Cerebellar cortex (tissue), 1 donor: ENCODE measurements around the gene LYST.
A peak's percentile ranks its signal among the peaks of the same experiment; 100 is the strongest.
"Not testable (repeated sequence)": the region's sequence is repeated elsewhere in the genome, so short reads cannot be mapped to it uniquely, and the experiment has no call there.

Source experiments
- DNase-seq: peaks from one replicate; pipeline ENCODE4 v3.0.0-alpha.2; 2015; ENCODE audit warnings: low spot score

LYST gene, protein sequence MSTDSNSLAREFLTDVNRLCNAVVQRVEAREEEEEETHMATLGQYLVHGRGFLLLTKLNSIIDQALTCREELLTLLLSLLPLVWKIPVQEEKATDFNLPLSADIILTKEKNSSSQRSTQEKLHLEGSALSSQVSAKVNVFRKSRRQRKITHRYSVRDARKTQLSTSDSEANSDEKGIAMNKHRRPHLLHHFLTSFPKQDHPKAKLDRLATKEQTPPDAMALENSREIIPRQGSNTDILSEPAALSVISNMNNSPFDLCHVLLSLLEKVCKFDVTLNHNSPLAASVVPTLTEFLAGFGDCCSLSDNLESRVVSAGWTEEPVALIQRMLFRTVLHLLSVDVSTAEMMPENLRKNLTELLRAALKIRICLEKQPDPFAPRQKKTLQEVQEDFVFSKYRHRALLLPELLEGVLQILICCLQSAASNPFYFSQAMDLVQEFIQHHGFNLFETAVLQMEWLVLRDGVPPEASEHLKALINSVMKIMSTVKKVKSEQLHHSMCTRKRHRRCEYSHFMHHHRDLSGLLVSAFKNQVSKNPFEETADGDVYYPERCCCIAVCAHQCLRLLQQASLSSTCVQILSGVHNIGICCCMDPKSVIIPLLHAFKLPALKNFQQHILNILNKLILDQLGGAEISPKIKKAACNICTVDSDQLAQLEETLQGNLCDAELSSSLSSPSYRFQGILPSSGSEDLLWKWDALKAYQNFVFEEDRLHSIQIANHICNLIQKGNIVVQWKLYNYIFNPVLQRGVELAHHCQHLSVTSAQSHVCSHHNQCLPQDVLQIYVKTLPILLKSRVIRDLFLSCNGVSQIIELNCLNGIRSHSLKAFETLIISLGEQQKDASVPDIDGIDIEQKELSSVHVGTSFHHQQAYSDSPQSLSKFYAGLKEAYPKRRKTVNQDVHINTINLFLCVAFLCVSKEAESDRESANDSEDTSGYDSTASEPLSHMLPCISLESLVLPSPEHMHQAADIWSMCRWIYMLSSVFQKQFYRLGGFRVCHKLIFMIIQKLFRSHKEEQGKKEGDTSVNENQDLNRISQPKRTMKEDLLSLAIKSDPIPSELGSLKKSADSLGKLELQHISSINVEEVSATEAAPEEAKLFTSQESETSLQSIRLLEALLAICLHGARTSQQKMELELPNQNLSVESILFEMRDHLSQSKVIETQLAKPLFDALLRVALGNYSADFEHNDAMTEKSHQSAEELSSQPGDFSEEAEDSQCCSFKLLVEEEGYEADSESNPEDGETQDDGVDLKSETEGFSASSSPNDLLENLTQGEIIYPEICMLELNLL (N-terminal part only)

DNA sequence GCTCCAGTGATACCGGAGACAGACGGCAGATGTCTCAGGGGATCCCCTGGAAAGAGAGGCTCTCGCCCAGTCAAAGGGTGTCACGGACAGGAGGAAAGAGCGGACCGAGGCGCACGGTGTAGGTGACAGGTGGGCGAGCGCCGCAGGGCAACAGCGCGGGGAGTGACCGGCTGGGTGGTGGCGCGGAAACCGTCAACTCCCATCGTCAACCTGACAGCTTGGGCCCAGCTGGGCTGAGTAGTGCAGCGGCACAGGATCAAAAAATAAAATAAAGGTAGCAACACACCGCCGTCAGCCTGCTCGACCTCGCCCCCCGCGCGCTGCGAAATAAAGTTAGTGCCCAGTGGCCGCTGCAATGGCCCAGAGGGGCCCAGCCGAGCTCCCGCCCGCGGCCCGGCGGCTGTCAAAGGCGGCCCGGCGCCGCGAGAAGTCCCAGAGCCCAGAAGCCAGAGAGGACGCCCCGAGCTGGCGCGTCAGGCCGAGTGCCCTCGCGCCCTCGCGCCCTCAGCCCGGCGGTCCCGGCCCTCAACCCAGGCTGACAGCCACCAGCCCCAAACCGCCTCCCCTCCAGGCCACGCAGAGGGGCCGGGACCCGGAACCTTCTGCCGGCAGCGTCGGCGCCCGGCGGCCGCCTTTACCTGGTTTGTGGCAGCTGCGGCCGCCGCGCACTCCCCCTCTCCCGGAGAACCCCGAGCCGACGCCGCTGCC lies at the start of gene LYST:
LYST (minus strand) TSS at position 702 of the 708 bp plus-strand sequence. CDS start 36,489 bp downstream, outside the sequence.
- DNase-seq, result peak; percentile 59

DNA sequence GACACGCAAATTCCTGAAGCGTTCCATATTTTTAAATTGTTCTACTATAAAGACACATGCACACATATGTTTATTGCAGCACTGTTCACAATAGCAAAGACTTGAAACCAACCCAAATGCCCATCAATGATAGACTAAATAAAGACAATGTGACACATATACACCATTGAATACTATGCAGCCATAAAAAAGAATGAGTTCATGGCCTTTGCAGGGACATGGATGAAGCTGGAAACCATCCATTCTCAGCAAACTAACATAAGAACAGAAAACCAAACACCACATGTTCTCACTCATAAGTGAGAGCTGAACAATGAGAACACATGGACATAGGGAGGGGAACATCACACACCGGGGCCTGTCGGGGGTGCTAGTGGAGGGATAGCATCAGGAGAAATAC lies 48.8 kb upstream of the LYST start:
- not testable (repeated sequence) for DNase-seq

DNA sequence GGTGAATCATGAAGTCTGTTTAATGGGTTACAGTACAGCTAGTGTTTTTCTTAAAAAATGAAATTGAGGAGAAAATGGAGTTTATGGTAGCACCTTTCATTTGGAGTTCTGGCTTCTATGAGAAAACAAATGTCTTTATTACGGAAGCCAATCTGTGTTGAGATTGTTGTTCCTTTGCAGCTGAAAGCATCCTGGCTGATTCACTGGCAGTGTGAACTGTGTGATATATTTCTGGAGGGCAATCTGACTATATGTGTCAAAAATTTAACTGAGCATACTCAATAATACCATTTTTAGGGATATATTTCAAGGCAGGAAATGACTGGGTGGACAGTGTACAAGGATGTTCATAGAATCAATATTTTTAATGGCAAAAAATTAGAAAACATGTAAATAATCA lies 46.6 kb upstream of the LYST start:
- DNase-seq, result no peak

DNA sequence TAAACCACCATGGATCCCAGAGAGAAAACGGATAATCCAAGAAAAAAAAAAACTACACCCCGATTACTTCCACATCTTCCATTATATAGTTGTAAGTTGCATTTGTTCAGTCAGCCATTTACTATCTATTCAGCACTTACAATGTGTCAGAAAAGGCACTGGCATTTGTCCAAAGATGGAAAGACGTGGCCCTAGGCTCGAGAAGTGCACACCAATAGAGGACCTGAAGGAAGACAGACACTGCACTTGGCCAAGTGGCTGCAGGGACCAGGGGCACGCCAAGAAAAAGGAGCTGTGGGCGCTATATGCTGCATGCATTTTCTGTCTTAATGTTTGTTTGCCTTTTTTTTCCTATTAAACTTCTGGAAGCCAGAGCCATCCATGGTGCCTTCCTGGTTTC lies 45.2 kb upstream of the LYST start:
- no peak for DNase-seq

- no peak for DNase-seq
These were observed 44.6 kb upstream of the LYST start for GRCh38 chr1:235911300-235911662.

DNA sequence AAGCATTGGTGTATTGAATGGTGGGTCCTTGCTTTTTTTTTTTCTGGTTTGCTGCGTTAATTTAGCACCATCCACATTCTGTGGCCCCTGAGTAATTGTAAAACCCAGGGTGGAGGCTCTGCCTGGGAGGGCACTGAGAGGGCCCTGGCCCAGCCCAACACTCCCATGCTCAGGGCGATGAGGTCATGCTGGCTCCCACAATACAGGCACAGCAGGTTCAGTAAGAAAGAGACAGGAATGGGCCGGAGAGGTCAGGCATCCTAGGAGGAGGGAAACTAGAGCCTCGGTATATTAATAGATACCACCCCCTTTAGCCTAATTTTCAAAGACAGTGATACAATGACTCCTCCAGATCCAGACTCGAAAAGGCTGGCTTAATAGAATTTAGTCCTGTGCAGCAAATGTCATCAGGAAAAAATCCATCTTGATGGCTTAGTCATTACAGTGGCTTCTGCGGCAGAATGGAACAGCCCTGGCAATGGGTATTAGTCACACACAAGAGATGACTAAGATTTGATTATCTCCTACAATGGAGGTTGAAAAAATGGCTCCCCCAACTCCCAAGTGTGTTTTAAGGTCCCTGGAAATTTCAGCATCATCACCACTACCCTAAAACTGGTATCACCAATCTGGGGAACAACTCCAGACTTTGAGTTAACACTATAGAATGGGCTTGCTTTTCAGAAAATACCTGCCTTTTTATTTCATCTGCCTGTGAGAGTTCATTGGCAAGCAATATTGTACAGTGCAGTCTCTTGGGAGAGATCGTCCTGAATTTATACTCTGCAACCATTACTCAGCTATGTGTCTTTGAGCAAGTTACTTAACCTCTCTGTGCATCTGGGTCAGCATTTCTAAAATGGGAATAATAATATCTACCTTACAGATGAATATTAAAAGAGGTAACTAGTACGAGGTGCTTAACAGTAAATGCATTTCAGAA lies 43.9 kb upstream of the LYST start:
- peak; percentile 74 for DNase-seq

- no peak for DNase-seq
These were observed 42.2 kb upstream of the LYST start for GRCh38 chr1:235908742-235909520.

- DNase-seq, result no peak
These were observed 41.2 kb upstream of the LYST start for GRCh38 chr1:235907897-235908240.

- DNase-seq, result no peak
These were observed 40.6 kb upstream of the LYST start for GRCh38 chr1:235907187-235907896.

DNA sequence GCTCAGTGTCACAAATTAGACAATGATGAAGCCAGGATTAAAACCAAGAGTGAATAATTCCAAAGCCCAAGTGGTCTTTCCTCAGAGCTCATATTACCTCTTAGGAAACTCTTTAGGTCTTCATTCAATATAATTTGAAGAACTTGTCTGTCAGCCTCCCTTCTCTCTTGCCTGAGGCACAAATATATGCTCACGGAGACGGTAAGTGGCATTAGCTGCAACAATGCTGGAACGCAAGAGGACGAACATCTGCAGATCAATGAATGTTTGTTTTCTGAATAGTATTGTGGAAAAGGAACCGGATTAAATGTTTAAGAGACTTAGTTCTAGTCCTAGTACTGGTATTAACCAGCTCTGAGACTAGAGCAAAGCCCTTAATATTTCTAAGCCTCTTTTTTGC lies 39.7 kb upstream of the LYST start:
- no peak for DNase-seq

- DNase-seq, result not testable (repeated sequence)
These were observed 37.1 kb upstream of the LYST start for GRCh38 chr1:235903809-235904208.

DNA sequence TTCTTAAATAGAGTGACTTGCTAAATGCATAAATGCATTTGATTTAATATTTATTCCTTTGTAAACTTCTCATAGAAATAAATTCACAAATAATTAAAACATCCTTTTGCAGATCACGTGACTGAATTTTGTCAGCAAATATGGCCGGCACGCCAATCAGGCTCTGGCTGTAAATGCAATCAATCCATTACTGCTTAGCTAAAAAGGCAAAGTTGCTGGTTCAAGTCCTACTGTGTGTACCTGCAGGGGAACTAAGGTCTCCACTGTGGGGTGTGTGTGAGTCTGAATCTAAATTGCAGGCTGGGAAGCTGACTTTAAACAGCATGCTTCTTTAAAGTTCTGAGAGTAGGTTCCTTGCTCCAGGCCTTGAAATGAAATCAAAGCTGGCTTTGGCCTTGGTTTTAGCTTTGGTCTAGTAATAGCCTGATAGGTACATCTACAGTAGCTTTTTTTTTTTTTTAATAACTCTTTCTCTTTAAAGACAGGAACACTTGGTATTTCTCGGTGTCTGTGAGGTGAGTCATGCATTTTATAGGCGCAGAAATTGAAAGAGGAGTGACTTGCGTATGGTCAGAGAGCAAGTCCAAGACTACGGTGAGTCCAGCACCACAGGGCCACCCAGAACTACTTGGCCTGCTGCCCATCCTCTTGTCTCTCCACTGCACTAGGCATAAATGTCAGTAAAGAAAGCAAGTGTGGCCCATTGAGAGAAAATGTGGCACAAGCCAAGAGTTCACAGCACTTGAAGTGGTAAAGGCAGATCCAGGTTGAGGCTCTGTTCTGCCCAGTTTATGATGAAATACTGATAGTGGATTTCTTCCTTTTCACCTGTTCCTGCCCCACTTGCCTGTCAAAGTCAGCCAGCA lies 36.2 kb upstream of the LYST start:
- peak; percentile 44 for DNase-seq

DNA sequence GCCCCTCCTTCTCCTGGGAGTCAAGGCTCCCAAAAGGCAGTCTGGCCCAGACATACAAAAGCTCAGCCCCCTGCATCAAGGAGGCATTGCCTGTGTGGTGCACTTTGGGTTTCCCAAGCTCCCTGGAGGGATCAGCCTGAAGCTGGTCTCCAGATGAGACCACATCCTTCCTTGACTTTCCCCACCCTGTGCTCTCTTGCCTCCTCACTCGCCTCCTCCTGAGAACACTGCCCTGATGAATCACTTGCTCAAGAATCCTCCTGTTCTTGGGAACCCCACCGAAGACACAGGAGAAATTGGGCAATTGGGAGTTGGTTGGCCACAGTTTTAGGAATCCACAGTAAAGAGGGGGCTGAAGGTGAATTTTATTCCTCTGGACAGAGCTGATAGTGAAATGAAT lies 34.8 kb upstream of the LYST start:
- DNase-seq, result no peak

DNA sequence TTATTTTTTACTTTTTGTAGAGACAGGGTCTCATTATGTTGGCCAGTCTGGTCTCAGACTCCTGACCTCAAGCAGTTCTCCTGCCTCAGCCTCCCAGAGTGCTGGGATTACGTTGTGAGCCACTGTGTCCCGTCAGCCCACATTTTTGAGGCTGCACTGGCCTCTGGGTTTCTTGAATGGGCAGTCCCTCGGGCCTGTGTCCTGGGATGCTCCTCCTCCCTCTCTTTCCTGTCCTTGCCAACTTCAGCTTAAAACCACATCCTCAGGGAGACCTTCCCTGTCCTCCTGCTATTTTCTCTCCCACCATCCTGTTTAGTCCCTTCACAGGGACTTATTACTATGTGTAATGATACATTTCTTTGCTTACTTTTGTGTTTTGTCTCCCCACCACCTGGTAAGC lies 31.4 kb upstream of the LYST start:
- DNase-seq, result no peak

DNA sequence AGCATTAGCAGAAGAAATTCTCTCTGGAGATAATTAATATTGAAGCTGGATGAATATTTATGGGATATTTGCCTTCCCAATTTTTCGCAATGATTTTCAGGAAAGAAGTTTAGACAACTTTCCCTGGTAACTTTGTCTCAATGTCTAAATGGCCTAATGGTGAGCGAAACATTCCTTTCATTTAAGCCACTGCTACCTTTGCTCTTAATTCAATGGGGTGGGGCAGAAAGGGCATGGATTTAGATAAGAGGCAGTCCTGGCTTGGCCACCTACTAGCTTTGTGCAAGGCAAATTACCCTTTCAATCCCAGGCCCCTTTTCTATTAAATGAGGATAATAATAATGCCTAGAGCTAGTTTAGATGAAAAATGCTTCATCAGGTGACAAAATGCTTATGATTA lies 27.1 kb upstream of the LYST start:
- no peak for DNase-seq

DNA sequence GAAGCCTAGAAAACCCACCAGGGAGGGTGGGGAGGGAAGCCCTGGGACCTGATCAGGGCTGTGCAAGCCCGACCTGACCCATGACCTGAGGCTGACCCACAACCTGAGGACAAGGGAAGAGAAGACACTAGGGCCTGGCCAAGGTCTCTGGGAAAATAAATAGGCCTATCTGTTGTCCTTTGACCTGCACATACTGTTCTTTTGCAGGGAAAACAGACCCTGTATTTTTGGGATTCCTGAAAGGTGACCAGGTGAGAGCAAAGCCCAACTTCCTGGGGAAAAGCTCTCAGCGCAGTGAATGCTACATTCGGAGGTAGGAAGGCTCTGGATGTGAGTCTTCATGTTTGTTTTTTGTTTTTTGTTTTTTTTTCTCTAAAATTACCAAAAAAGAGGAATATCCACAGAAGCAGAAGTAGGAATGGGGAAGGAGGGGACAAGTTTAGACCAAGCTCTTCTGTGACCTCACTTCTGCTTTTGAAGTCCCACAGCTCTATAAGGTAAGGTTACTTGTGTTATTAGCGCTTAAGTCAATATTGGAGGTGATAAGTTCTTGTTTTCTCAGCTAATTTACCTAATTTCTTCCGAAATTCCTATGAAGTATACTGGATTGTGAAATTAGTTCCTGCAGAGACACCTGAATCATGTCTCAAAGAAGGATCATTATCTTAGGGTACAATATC lies 26.2 kb upstream of the LYST start:
- no peak for DNase-seq

DNA sequence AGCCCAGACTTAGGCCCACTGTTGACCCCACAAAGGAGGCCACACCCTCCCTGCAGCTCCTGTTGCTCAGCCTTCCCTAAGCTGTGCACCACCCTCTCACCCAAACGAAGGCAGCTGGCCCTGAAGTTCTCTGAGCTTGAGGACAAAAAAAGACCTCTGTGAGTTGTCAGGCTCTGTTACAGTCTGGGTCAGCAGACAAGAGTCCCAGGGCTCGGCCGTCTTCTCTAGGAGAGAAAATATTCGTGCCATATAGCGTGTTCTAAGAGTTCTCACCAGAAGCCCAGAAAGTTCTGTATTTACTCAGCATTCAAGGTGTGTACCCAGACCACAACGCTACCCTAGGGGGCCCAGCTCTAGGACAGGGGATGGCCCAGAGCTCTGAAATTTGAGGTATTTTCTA lies 25.5 kb upstream of the LYST start:
- no peak for DNase-seq
